ENCODE data around the gene SLCO3A1. TPM values are rescaled to one million over a fixed set of nuclear protein-coding genes. Genes with fewer than 3 reads are reported as not detected.

SLCO3A1 gene
- total and polyA plus RNA-seq, 8 donors: 2.4 to 38.8 (median 7.7) TPM

GRCh38 chr15:92101708-92102394 lies 248.3 kb downstream of the SLCO3A1 start:
- intact Hi-C loops (cut with DNase I; ENCODE audit: low total_unique reads): loop anchor here (5.0 kb wide), 1 partner anchor 125 kb away; no protein-coding TSS in a partner anchor
- WGBS, 5 donors: 56 to 79% (median 71%) methylated on average over 9 of the region's 9 CpGs
- DNase-seq: no peak
- H3K27ac ChIP-seq: no peak overlapping the region
- peaks cover 0 to 17% (median 8%) of the 10 kb centered on the region in 4 donors for H3K4me1 ChIP-seq
- no peaks in the 10 kb centered on the region for H3K27me3 ChIP-seq
- H3K9me3 ChIP-seq: no peaks in the 10 kb centered on the region
- H3K4me3 ChIP-seq: no peak overlapping the region
- TF ChIP-seq CTCF (IDR thresholded peaks at IDR 0.05) (no peak), POLR2AphosphoS5 (IDR thresholded peaks at IDR 0.05) (no peak), POLR2A (IDR thresholded peaks at IDR 0.05) (no peak), EP300 (IDR thresholded peaks at IDR 0.05) (no peak)
- peaks cover 0 to 12% (median 5%) of the 10 kb centered on the region in 4 donors for H3K36me3 ChIP-seq

GRCh38 chr15:92102395-92102755 lies 248.9 kb downstream of the SLCO3A1 start:
- Histone ChIP-seq H3K9me3 (no peaks in the 10 kb centered on the region), H3K4me3 (no peak overlapping the region), H3K27me3 (no peaks in the 10 kb centered on the region), H3K36me3 (peaks cover 0 to 12% (median 5%) of the 10 kb centered on the region in 4 donors), H3K27ac (no peak overlapping the region), H3K4me1 (peaks cover 0 to 13% (median 6%) of the 10 kb centered on the region in 4 donors)
- WGBS, 5 donors: 90 to 100% (median 92%) methylated on average over 2 of the region's 2 CpGs
- no peak for TF ChIP-seq CTCF (IDR thresholded peaks at IDR 0.05)
- TF ChIP-seq POLR2A (IDR thresholded peaks at IDR 0.05): no peak
- no peak for TF ChIP-seq POLR2AphosphoS5 (IDR thresholded peaks at IDR 0.05)
- DNase-seq: no peak
- intact Hi-C loops (cut with DNase I; ENCODE audit: low total_unique reads): loop anchor here (5.0 kb wide), 1 partner anchor 125 kb away; no protein-coding TSS in a partner anchor

- Histone ChIP-seq H3K9me3 (no peaks in the 10 kb centered on the region), H3K4me3 (no peak overlapping the region), H3K4me1 (no peaks in the 10 kb centered on the region), H3K36me3 (peaks cover 0 to 12% (median 5%) of the 10 kb centered on the region in 4 donors), H3K27me3 (no peaks in the 10 kb centered on the region), H3K27ac (no peak overlapping the region)
- 89 to 94% (median 91%) methylated on average over 16 of the region's 16 CpGs for WGBS, 5 donors
- intact Hi-C loops (cut with DNase I; ENCODE audit: low total_unique reads): loop anchor here (5.0 kb wide), 1 partner anchor 123 kb away; no protein-coding TSS in a partner anchor
- no peak for DNase-seq
- TF ChIP-seq POLR2A (IDR thresholded peaks at IDR 0.05): no peak
These were observed 250.6 kb downstream of the SLCO3A1 start for GRCh38 chr15:92104072-92104471.

GRCh38 chr15:92105611-92106010 lies 252.1 kb downstream of the SLCO3A1 start:
- no peak for DNase-seq
- Histone ChIP-seq H3K36me3 (peaks cover 0 to 12% (median 5%) of the 10 kb centered on the region in 4 donors), H3K27me3 (no peaks in the 10 kb centered on the region), H3K4me1 (no peaks in the 10 kb centered on the region), H3K4me3 (no peak overlapping the region), H3K27ac (no peak overlapping the region), H3K9me3 (no peaks in the 10 kb centered on the region)
- 44 to 65% (median 57%) methylated on average over 10 of the region's 10 CpGs for WGBS, 5 donors
- intact Hi-C loops (cut with DNase I; ENCODE audit: low total_unique reads): no loop called here
- TF ChIP-seq CTCF (IDR thresholded peaks at IDR 0.05) (no peak), EP300 (IDR thresholded peaks at IDR 0.05) (no peak), POLR2A (IDR thresholded peaks at IDR 0.05) (no peak)

- no peak overlapping the region for H3K27ac ChIP-seq
- no peak for TF ChIP-seq POLR2AphosphoS5 (IDR thresholded peaks at IDR 0.05)
- TF ChIP-seq CTCF (IDR thresholded peaks at IDR 0.05): no peak
- TF ChIP-seq EP300 (IDR thresholded peaks at IDR 0.05): no peak
- no peak for TF ChIP-seq POLR2A (IDR thresholded peaks at IDR 0.05)
- DNase-seq: no peak
- H3K27me3 ChIP-seq: no peaks in the 10 kb centered on the region
- no peak overlapping the region for H3K4me3 ChIP-seq
- H3K4me1 ChIP-seq: no peaks in the 10 kb centered on the region
- intact Hi-C loops (cut with DNase I; ENCODE audit: low total_unique reads): no loop called here
- peaks cover 0 to 12% (median 5%) of the 10 kb centered on the region in 4 donors for H3K36me3 ChIP-seq
- H3K9me3 ChIP-seq: no peaks in the 10 kb centered on the region
- 77 to 86% (median 81%) methylated on average over 4 of the region's 4 CpGs for WGBS, 5 donors
These were observed 254.0 kb downstream of the SLCO3A1 start for GRCh38 chr15:92107510-92107909.
